Activated effector memory CD4-positive, alpha-beta T cell treated with anti-CD3 and anti-CD28 coated beads, Interleukin-2, amount 50 U/mL, for 16 hours (primary cell): ENCODE data around the gene SLC12A7.
"Not testable (repeated sequence)": the region's sequence is repeated elsewhere in the genome, so short reads cannot be mapped to it uniquely, and the experiment has no call there.

Source experiments
- DNase-seq: peaks from one replicate; pipeline ENCODE4 v3.0.0-alpha.2; 2020

The SLC12A7 gene

DNA sequence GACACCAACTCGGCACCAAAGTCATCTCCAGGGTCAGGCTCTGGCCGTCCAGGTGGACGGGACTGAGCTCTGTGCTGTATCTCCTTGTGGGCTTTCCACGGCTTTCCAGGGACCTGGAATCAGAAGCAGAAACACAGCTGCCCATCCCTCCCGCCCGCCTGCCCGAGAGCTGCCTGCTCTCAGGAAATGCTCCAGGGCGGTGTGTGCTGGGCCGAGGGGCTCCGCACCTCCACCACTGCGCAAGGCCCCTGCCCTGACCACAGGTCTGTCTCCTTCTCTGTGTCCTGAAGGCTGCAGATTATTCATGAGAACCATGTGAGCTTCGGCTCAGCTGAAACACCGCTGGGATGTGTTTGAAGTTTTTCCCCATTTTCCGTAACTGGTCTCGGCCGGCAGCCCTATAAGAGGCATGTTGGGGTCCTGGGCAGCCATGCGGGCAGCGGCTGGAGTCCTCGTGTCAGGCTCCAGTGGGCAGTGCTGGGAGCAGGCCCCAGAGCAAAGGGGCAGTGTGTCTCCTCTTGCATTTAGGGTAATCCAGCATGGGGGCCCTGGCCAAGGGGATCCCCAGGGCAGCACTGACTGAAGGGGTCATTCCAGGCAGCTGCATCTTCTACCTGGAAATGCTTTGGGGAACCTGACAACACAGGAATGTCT, 80.4 kb downstream of the SLC12A7 start:
- no peak for DNase-seq

DNA sequence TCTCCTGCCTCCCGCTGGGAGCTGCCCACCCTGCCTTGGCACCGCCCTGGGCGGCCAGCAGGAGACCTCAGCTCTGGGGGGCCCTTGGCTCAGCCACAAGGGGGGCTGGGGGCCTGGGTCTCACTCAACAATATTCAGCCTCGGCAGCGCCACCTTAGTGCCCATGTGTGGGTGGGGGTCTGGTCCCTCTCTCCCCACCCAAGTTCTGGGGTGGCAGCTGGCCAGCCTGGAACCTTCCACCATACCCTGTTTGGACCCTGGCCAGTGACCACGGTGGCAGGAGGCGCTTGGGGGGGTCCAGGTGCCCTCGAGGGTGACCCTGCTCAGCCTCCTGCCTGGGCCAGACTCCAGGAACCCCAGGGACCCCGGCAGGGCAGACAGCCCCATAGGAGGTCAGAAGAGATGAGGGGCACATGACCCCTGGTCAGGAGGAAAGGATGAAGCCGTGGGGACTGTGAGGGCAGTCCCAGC, 81.0 kb downstream of the SLC12A7 start:
- no peak for DNase-seq

DNA sequence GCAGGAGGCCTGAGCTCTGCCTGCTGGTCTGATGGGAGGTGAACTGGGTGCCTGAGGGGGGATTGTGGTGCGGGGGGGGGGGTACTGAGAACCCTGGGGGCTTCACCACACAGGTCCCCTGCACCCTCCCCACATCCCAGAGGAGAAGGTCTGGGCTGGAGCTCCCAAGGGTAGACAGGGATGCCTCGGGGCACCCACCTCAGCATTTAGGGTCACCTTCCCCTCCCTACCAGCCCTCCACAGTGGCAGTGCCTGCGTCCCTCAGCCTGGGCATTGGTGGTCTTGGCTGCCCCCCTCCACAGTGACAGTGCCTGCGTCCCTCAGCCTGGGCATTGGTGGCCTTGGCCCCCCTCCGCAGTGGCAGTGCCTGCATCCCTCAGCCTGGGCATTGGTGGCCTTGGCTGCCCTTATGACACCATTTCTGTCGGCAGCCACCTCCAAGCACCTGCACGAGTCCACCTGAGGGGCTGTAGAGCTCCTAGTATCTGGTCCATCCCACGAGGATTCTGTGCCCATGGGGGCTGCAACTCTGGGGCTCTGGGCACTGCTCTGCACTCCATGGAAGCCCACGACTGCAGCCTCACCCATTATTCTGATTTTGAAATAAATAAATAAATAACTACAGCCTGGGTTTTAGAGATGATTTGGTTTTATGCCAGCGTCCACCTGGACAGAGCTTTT, 81.8 kb downstream of the SLC12A7 start:
- DNase-seq, result no peak

DNA sequence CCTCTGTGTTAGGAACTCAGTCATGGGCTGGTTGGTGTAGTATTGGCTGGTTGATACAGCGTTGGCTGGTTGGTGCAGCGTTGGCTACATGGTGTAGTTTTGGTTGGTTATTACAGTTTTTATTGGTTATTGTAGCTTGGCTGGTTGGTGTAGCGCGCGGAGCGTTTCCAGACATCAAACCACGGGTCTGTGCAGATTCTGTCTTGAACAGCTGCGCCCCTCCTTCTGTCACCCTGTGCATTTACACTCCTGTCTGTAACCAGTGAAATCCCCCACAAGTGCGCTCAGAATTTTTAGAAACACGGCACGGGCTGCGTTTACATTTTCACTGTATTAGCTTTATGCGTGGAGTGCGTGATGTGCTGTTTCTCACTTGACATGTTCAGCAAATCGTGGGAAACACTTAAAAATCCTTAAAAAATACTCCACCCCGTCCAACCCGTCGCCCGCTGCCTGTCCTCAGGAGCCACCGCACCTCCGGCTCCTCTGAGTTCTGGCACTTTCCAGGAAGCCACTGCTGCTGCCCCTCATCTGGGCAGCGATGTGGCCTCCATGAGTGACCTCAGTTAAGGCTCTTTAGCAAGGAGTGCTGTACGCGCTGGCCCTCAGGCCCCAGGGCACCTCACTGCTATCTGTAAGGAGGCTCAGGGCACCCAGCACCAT, 82.5 kb downstream of the SLC12A7 start:
- DNase-seq, result no peak

DNA sequence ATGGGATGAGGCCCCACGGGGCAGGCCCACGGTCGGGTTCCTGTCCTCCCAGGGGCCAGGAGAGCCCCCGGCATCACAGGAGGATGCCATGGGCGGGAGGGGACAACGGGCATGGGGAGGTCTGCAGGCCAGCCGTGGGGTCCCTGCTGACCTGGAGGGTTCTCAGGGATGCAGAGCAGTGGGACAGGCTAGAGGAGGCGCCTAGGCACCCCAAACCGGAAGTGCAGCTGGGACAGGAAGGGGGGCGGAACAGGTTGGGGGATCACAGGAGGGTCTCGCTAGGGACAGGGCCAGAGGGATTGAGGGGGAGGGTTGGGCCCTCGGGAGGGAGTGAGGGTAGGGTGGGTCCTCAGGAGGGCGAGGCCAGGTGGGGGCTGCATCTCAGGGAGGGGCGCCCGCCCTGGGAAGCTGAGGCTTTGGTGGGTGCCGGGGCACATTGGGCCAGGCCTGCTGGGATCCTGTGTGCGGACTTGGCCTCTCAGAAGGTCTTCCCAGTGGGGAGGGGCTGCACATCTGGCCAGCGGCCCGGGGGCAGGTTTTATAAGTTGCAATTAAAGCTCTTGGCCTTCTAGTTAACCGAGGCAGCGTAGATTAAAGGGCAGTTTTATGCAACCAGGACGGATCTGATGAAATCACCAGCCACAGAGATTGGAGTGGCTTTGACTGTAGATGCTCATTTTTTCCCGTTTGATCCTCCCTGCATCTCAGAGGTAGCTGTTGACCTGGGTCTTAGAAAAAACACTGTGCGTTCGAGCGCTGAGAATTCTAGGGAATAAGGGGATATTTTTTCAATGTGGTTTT, 83.2 kb downstream of the SLC12A7 start:
- no peak for DNase-seq

DNA sequence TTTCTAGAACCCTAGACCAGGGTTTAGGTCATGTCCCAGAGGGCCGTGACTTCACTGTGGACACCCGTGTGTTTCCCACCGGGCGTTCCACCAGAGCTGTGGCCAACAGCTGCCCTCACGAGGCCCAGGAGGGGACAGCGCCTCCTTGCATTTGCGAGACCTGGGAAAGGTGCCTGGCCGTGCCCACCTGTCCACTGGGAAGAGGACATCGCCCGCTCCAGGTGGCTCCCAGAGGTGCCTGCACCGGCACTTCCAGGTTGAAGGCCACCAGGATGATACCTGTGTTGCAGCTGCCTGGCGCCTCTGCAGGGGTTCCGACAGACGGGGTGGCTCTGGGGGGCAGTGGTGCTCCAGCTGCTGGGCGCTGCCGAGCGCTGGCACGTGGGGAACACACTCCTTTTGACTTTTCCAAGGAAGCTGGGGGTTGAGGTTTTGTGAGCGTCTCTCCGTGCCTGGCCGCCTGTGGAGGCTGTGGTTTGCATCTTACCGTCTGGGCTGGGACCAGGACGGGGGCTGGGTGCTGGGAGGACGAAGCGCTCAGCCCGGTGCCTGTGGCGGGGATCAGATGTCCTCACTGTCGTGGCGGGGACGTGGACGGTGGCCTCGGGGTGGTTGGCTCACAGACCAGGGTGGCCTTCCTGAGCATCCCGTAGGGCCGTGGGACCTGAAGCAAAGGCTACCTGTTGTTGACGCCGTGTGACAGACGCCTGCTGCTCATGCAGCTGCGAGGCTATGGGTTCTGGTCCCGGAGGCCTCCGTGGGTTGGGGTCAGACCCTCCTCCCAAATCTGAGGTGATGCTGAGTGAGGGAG, 84.0 kb downstream of the SLC12A7 start:
- DNase-seq, result no peak

DNA sequence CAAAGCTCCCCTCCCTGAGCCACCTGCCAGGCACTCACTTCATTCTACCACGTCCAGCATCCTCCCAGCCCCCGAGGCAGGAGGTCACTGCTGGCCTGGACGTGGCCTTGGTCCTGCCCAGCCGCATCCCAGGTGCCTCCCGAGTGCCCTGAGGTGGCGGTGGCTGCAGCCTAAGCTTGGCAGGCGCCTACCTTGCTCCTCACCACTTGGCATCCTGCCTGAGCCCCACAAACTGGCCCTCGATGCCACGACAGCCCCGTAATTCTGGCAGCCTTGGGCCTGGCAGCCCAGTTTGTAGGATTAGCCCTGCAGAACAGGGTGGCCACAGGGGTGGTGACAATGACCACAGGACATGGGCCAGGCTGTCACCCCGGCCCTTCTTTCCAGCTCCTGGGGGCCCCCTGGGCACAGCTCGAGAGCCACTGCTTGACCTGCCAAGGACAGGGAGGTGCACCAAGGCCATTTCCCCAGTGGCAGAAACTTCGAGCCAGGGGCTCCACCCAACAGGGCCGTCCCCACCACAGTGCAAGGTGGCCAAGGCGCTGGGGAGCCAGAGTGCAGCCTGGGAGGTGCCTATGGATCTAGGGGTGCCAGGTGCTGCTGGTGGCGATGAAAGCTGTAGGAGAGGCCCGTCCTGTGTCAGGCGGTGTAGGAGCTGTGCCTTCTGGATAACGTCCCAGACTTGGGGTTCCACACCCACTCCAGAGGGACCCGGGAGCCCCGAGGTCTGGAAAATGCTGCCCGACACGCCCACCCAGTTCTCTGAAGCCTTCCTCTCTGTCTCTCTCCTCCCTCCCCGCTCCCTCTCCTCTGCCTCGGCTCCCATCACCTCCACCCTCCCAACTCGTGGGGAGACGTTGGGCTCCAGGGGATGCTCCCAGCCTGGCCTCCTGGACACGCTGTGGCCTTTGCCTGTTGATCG, 84.9 kb downstream of the SLC12A7 start:
- DNase-seq, result no peak

DNA sequence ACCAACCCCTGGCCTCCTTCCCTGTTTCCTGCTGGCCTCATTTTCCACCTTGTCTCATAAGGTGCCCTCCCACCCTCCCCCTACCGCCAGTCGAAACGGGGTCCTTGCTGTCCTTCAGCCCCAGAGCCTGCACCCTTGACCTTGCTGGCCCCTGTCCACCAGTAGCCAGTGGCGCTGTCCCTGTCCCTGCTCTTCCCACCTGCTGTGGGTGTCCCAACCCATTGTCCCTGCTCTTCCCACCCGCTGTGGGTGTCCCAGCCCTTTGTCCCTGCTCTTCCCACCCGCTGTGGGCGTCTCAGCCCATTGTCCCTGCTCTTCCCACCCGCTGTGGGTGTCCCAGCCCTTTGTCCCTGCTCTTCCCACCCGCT, 89.9 kb downstream of the SLC12A7 start:
- DNase-seq, result not testable (repeated sequence)

DNA sequence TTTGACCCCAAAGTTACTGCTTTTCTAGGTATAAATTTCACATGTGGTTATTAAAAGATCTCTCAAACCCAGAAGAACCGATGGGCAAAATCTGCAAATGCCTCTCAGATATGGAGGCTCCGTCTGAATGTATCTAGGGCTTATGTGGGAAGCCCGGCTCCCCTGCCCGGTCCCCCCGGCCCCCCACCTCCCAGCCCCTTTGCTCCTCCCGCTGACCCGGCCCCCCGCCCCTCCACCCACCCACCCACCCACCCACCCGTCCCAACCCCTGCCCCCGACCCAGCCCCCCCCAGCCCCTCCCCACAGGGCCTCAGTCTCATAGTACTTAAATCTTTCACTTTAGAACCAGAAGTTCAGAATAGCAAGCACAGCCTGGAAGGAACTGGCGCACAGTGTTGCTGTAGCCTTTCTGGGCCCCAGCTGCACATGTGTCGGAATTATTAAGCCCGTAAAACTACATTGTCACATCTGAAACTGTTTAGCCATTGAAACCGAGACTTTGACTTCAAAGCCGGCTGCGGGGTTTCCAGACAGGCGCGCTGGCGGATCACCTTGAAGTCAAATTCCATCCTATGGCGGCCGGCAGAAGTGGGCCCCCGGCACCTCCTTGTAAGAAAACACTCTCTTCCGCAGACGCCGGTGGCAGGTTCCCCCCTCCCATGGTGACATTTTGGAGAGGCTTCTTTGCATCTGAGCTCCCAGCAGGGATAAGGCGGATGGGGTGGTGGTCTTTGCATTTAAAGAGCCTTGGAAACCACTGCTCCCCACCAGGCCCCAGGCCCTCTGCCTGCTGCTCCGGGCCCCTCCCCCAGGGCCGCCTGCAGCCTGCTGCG, 90.5 kb downstream of the SLC12A7 start:
- no peak for DNase-seq

DNA sequence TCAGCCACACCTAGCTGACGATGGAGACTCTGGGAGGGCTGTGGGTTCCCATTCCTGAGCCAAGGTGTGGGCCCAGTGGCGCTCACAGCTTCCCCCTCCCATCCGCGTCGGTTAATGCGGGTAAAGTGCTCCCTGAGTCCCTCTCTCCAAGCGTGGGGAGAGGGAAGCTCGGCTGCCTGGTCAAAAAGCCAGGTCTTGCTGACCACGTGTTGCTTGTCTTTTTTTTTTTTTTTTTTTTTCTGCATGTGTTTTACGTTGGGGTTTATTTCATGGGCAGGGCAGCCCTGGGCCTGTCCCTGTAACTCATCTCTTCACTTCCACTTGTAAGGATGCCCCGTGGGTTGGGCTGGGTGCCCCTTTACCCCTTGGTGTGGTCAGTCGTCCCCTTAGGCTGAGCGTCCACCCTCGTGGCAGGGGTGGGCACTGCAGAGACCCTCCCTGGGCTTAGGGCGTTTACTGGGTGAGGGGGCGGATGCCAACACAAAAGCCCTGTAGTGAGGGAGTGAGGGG, 91.4 kb downstream of the SLC12A7 start:
- DNase-seq, result no peak

DNA sequence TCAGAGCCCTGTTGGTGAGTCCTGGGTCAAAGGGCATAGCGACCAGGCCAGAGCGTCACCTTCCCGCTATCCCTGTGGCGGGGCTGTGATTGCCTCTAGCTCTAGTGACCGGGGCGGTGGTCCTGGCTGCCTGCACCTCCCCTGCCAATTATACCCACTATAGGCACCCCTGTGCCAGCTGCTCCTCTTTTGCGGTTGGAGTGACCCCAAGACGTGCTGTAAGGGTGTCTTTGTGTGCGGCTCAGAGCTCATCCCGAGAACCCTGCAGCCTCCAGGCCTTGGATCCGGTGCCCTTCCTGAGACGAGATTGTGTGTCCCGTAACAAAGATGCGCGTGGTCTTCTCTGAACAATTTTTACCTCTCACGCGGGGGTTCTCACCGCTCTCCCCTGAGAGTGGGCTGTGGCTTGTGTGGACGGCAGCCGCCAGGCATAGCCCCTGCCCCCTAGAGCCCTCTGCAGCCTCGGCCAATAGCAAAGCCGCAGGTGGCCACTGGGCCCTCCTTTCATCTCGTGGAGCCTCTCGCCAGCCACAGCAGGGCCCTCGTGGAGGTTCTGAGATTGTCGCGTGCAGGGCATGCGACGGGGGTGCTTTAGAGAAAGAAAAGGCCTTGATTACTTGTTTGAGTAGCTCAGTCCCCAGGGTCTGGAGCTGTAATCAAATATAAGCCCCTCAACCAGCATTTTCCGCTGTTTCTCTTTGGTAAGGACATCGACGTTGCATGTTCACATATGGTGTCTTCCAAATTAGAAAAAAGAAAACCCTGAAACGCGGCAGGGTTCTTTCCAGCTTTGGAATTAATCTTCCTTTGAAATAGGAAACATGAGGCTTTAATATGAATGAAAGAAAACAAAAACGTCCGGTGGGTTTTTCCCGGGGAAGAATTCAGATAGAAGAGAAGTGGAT, 92.6 kb downstream of the SLC12A7 start:
- no peak for DNase-seq

DNA sequence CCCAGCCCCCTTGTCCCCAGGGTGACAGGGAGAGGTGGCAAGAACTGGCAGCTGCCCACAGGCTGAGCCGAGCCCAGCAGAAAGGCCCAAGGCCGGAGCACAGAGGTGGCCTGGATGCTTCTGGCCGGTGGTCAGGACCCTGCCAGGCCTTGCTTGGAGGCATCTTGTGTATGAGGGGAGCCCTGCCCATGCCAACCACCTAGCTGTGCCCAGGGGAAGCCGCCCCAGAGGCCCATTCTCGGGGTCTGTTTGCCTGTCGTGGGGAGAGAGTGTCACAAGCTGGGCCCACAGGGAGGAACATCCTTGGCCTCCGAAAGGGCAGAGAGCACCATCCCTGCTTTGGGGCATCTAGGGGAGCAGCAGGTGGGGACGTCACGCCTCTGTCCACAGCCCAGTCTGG, 93.3 kb downstream of the SLC12A7 start:
- DNase-seq, result no peak

DNA sequence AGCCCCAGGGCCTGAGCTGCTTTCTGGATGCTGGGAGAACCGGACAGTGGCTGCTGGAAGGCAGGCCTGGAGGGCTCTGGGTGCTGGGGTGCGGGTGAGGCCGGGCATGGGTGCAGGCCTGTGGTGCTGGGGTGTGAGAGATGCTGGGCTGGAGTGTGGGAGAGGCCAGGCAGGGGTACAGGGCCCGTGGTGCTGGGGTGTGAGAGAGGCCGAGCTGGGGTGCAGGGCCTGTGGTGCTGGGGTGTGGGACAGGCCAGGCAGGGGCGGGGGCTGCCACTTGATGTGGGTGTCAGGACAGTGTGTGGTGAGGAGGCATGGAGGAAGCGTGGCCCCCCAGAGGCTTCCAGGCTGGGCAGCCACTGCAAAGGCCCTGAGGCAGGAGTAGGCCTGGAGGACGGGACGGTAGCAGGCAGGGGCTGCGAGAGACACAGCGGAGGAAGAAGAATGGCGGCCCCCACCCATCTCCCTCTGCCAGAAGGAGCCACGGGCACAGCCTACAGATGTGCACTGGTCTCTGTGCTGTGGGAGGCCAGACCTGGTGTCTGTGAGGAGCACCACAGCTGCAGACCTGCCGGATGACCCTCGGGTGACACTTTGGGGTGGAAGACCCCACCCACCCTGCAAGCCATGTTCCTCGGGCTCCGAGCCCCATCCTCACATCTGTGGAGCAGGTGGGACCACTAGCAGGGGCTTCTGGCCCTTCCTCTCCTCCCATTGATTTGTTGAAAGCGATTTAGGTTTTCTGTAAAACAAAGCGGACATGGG, 94.0 kb downstream of the SLC12A7 start:
- DNase-seq, result no peak

DNA sequence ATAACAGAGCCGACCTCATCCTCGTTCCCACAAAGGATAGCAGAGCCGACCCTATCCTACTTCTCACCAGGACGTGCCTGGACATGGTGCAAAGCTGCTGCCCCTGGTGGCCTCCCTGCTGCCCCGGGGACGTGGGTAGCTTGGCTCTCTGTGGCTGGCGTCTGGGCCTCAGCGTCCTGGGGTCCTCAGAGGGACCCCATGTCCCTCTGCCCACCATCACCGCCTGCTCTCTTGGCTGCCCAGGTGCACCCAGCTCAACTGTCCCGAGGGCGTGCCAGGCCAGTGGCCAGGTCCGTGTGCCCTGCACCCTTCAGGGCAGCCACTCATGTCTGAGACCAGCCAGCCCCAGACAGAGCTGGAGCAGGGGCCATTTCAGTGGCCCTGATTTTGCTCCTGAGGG, 94.8 kb downstream of the SLC12A7 start:
- no peak for DNase-seq

DNA sequence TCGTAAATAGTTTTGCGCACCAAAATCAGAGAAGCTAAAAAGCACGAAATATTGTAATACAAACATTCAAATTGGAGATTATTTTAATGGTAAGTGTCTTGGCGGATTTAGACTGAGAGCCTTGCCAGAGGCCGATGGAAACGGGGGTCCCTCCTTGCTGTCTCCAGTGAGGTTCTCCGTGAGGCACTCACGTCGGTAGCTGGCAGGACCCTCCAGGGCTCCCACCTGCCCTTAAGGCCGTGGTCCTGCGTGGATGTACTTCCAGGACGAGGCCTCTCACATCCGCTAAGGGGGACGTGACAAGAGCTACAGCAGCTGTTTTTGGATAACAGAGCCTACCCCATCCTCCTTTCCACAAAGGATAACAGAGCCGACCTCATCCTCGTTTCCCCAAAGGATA, 95.4 kb downstream of the SLC12A7 start:
- no peak for DNase-seq

DNA sequence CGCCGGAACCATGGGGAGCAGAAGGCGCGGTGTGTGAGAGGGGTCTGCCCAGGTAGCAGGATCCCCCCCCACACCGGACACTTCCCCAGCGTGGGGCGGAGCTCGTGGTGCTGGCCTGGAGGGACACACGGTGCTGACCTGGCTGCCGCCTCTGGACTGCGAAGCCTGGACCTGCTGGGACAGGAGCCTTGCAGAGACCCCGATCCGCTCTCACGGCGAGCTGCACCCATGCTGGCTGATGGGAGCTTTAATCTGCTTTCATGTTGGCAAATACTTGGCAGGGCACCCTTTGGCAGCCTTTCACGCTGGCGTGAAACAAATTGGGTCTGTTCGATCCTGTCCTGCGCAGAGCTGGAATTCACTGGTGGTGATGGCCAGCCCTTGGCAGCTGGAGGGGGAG, 95.8 kb downstream of the SLC12A7 start:
- no peak for DNase-seq

DNA sequence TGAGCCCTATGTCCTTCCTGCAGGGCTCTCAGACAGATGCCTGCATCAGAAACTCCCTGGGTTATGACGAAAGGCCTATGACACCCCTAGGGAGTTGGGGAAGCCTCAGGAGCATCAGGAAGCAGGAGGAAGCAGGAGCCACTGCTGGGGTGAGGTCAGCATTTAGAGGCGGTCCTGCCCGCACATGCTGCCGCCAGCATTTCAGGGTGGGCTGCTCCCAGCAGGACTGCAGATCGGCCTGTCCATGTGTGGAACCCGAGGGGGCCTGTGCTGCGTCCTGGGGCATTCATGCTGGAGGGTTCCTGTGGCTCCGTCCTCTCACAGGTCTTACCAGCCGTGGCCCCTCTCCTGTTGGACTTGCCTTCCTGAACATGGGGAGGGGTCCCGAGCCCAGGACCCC, 96.4 kb downstream of the SLC12A7 start:
- DNase-seq, result no peak

DNA sequence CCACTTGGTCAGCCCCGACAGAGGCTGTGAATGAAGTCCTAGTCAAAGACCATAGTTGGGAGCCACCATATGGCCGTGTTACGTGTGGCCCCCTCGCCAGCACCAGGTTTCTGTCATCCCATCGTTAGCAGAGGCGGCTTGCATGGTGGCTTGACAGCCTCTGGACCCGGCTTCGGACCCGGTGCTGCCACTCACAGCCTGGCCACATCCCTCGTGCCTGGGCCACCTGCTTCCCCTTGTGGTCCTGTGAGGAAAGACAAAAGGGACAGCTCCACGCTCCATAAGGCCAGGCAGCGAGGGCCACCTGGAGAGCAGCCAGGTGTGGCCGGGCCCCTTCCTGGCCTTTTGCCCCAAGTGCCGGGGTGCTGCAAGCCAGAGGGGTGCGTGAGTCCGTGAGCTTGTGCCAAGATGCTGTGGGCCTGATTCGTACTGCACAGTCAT, 97.1 kb downstream of the SLC12A7 start:
- DNase-seq, result no peak
